Fibroblast of mammary gland (primary cell): ENCODE measurements around the gene TF.

Experiments
- DNase-seq: peaks from one replicate; pipeline ENCODE4 v3.0.0-alpha.2; 2010; ENCODE audit warnings: low read depth
- H3K4me3 ChIP-seq: 2 replicates; pipeline ENCODE4 v1.5.1; 2011; ENCODE audit warnings: low read depth, mild to moderate bottlenecking, low read length, moderate library complexity; ENCODE audit not compliant: control insufficient read depth
- TF ChIP-seq, protein P1 (sequence below): conservative IDR thresholded peaks from 2 replicates; pipeline ENCODE4 v1.5.1; 2011; ENCODE audit warnings: low read depth, low read length, inconsistent platforms; ENCODE audit not compliant: control insufficient read depth, insufficient read depth

Gene TF

GRCh38 chr3:133843634-133844033 lies 97.4 kb downstream of the TF start:
- TF ChIP-seq, protein P1, sequence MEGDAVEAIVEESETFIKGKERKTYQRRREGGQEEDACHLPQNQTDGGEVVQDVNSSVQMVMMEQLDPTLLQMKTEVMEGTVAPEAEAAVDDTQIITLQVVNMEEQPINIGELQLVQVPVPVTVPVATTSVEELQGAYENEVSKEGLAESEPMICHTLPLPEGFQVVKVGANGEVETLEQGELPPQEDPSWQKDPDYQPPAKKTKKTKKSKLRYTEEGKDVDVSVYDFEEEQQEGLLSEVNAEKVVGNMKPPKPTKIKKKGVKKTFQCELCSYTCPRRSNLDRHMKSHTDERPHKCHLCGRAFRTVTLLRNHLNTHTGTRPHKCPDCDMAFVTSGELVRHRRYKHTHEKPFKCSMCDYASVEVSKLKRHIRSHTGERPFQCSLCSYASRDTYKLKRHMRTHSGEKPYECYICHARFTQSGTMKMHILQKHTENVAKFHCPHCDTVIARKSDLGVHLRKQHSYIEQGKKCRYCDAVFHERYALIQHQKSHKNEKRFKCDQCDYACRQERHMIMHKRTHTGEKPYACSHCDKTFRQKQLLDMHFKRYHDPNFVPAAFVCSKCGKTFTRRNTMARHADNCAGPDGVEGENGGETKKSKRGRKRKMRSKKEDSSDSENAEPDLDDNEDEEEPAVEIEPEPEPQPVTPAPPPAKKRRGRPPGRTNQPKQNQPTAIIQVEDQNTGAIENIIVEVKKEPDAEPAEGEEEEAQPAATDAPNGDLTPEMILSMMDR: no peak
- DNase-seq: peak; percentile 88
- no peak overlapping the region for H3K4me3 ChIP-seq

DNA sequence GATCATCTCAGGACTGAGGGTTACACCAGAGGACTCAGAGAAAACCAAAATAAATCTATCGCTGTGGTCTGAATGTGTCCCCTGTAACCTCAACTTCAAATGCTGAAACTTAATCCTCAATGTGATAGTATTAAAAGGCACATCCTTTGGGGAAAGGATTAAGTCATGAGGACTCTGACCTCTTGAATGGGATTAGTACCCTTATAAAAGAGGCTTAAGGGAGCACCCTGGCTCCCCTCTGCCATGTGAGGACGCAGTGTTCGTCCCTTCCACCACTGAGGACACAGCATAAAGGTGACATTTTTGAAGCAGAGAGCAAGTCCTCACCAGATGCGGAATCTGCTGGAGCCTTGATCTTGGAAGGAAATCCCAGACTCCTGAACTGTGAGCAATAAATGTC lies 98.9 kb downstream of the TF start:
- no peak overlapping the region for H3K4me3 ChIP-seq
- TF ChIP-seq, protein P1: no peak
- no peak for DNase-seq
